ENCODE data around the gene LPP. TPM values are rescaled to one million over a fixed set of nuclear protein-coding genes. Genes with fewer than 3 reads are reported as not detected.
A peak's percentile ranks its signal among the peaks of the same experiment; 100 is the strongest.

The LPP gene
- total RNA-seq, 1 donor from 2014 or later = 132 TPM

DNA sequence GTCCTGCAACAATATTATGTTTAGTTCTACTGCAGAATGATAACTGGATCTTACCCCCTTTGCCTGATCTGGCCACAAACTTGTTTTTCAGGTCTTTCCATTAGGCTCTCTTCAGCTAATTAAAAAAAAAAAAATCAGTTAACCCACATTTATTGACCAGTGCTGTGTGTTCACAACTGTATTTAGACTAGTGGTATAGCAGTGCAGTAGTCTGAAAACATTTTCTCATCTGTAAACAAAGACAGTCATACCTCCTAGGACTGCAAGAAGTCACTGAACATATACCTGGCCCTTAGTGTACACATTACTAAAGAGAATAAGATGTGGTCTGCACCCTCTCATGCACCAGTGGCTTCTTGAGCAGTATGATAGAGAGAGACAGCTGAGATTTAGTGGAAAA lies 22.5 kb downstream of the LPP start:
- DNase-seq (ENCODE audit: low spot score in 2 of 2, unreplicated experiment in 2 of 2) = no peak

DNA sequence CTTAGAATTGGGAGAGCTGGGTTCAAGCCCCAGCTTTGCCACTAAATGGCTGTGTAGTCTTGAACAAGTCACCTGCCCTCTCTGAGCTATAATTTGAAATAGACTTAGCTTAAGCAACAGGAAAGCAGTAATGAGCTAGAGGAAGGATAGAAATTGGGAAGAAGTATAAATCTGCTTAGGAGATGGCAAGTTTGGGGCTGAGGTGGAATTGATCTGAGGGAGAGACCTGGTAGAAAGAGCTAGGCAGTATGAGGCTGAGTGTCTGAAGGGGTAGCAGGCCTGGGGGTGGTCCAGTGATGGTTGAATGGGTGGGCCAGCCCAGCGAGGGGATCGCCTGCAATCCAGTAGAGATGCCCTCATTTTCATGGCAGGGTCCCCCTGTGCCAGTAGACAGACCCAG lies 22.9 kb downstream of the LPP start:
- no peaks in the 10 kb centered on the region for H3K27me3 Mint-ChIP-seq (ENCODE audit: low read depth)
- H3K27ac Mint-ChIP-seq = peak overlapping the region; percentile 13
- DNase-seq (ENCODE audit: low spot score in 2 of 2, unreplicated experiment in 2 of 2) = no peak
- peaks cover 13% of the 10 kb centered on the region for H3K36me3 Mint-ChIP-seq
- TF ChIP-seq, protein P1, sequence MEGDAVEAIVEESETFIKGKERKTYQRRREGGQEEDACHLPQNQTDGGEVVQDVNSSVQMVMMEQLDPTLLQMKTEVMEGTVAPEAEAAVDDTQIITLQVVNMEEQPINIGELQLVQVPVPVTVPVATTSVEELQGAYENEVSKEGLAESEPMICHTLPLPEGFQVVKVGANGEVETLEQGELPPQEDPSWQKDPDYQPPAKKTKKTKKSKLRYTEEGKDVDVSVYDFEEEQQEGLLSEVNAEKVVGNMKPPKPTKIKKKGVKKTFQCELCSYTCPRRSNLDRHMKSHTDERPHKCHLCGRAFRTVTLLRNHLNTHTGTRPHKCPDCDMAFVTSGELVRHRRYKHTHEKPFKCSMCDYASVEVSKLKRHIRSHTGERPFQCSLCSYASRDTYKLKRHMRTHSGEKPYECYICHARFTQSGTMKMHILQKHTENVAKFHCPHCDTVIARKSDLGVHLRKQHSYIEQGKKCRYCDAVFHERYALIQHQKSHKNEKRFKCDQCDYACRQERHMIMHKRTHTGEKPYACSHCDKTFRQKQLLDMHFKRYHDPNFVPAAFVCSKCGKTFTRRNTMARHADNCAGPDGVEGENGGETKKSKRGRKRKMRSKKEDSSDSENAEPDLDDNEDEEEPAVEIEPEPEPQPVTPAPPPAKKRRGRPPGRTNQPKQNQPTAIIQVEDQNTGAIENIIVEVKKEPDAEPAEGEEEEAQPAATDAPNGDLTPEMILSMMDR (IDR thresholded peaks at IDR 0.05; ENCODE audit: unreplicated experiment) = no peak
- no peak overlapping the region for H3K4me3 Mint-ChIP-seq
- H3K4me1 Mint-ChIP-seq = peaks cover 47% of the 10 kb centered on the region
- H3K9me3 Mint-ChIP-seq = peaks cover 3% of the 10 kb centered on the region

More for the DNA sequence above, 22.5 kb downstream of the LPP start:
- Mint-ChIP-seq H3K27ac (no peak overlapping the region), H3K4me3 (no peak overlapping the region), H3K9me3 (peaks cover 3% of the 10 kb centered on the region), H3K4me1 (peaks cover 47% of the 10 kb centered on the region), H3K36me3 (peaks cover 13% of the 10 kb centered on the region), H3K27me3 (ENCODE audit: low read depth) (no peaks in the 10 kb centered on the region)
- TF ChIP-seq, protein P1 (IDR thresholded peaks at IDR 0.05; ENCODE audit: unreplicated experiment) = no peak

DNA sequence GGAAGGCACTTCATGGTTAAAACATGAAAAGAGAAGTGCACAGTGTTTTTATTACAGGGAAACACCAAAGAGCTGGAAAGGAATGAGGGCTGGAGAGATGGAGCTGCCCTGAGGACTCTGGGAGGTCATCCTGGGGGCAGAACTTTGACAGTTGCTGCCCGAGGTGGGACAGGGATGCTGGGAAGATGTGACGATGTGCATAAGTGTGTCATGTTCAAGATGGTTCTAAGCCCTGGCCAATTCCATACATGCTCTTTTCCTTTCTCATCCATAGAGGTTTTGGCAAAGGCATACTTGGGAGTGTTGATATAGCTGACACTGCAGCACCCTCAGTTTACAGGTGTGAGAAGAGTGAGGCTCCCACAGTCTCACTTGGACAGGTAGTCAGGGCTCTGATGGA lies 23.8 kb downstream of the LPP start:
- Mint-ChIP-seq H3K27me3 (ENCODE audit: low read depth) (no peaks in the 10 kb centered on the region), H3K4me3 (no peak overlapping the region), H3K27ac (no peak overlapping the region), H3K4me1 (peaks cover 47% of the 10 kb centered on the region), H3K36me3 (peaks cover 13% of the 10 kb centered on the region), H3K9me3 (peaks cover 3% of the 10 kb centered on the region)
- DNase-seq (ENCODE audit: low spot score in 2 of 2, unreplicated experiment in 2 of 2) = no peak
- TF ChIP-seq, protein P1 (IDR thresholded peaks at IDR 0.05; ENCODE audit: unreplicated experiment) = no peak

DNA sequence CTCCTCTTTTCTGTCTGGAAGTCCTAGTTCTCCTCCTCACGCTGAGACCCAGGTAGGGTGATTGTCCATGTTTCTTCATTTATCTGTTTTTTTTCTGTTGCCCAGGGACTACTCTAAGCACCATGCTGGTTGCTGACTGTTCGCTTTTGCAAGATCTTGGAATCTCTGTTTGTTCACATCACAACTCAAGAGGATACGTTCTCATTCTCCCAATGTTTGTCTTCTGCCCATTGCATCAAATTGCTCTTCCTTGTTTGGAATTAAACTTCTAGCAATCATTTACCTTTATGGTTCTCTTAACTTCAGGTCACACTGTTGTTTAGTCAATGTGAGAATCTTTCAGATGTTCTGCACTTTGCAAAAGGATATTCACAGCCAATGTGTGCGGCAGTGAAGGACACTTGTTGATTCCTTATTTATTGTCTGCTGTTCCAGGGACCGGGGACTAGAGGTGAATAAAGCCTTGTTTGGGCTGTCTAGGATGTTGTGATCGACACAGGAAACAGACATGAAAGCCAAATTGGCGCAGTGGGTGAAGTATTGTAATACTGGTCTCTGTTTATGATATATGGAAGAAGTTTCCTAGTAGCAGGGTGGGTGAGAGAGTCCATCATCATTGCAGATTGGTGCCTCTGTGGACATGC lies 24.5 kb downstream of the LPP start:
- TF ChIP-seq, protein P1 (IDR thresholded peaks at IDR 0.05; ENCODE audit: unreplicated experiment) = no peak
- H3K36me3 Mint-ChIP-seq = peaks cover 13% of the 10 kb centered on the region
- peak overlapping the region; percentile 91 for H3K27ac Mint-ChIP-seq
- no peak overlapping the region for H3K4me3 Mint-ChIP-seq
- DNase-seq (ENCODE audit: low spot score in 2 of 2, unreplicated experiment in 2 of 2) = no peak
- peaks cover 3% of the 10 kb centered on the region for H3K9me3 Mint-ChIP-seq
- H3K4me1 Mint-ChIP-seq = peaks cover 47% of the 10 kb centered on the region
- no peaks in the 10 kb centered on the region for H3K27me3 Mint-ChIP-seq (ENCODE audit: low read depth)

DNA sequence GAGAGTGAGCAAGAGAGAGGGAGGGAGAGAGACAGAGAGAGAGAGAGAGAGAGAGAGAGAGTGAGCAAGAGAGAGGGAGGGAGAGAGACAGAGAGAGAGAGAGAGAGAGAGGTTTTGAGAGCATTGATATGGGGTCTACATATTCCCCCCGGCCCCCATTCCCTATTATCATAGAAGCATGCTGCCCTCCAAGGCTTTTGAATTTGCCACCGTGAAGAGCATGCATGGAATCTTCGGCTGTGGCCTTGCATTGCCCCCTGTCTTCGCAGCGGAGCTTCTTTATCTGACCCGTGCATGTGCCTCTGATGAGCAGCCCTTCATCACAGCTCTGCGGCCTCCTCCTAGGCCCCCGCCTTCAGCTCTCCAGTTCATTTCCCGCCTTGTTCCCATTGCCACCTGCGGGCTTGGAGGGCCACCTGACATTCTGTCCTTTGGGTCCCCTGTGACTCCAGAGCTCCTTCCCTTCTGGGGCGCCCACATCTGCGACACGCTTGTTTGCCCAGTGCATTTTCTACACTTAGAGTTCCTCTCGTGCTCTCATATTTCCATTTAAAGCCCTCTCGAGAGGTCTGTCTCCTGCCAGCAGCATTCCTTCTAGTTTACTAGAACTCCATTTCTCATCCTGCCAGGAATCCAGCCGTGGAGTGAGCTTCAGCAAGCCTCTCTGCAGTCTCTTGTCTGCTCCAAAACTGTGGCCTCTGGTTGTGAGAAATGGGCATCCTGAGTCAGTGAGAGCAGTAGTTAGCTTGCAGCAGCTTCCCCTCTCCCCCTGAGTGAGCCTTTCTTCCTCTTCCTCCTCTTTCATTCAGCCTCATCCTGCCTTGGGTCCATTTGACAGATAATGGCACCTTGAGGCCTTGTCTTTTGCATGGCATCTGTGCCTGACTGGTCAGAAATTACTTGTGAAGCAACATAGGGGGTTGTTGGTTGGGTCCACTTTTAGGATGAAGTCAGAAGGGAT lies 25.3 kb downstream of the LPP start:
- DNase-seq (ENCODE audit: low spot score in 2 of 2, unreplicated experiment in 2 of 2) = peak in 1 of 2 experiments; percentile 52
- Mint-ChIP-seq H3K9me3 (peaks cover 3% of the 10 kb centered on the region), H3K4me1 (peaks cover 43% of the 10 kb centered on the region)

More for the DNA sequence above, 25.3 kb downstream of the LPP start:
- Mint-ChIP-seq H3K4me3 (no peak overlapping the region), H3K27me3 (ENCODE audit: low read depth) (no peaks in the 10 kb centered on the region), H3K36me3 (peaks cover 13% of the 10 kb centered on the region), H3K27ac (peak overlapping the region; percentile 91)
- TF ChIP-seq, protein P1 (IDR thresholded peaks at IDR 0.05; ENCODE audit: unreplicated experiment) = no peak

Data from mesothelial cell of epicardium (in vitro differentiated cells).